ENCODE results near the gene PTPN23.
A peak's percentile ranks its signal among the peaks of the same experiment; 100 is the strongest.

PTPN23 gene

DNA sequence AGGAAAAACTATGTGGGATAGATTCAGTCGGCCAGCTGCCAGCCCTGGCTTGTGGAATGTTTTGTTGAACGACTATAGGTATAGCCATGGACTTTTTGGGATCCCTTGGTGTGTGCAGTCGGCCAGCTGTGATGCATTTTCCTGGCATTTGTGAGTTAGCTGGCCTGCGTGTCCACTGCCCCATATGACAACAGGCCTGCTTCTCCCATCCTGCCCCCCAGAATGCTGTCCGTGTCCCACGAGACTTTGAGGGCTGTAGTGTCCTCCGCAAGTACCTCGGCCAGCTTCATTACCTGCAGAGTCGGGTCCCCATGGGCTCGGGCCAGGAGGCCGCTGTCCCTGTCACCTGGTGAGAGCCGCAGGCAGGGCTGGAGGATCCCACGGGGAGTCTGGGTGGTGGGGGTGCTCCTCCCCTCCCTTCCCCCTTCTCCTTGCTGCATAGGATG lies 23.6 kb downstream of the PTPN23 start:
- DNase-seq (ENCODE audit: extremely low spot score): no peak
- TF ChIP-seq CTCF (IDR thresholded peaks at IDR 0.05; ENCODE audit: control extremely low read depth, extremely low read depth, low read depth, missing control alignments): no peak
- ChIA-PET CTCF (interaction anchor here (0.8 to 1.6 kb wide), 5 partner anchors 10 to 117 kb away, joined by 3 to 7 read pairs (median 4); no protein-coding TSS in a partner anchor), POLR2A (no interaction called here)

GRCh38 chr3:47404955-47405790 lies 24.4 kb downstream of the PTPN23 start:
- CTCF ChIA-PET: interaction anchor here (0.8 to 1.6 kb wide), 5 partner anchors 10 to 116 kb away, joined by 3 to 7 read pairs (median 4); no protein-coding TSS in a partner anchor
- POLR2A ChIA-PET: no interaction called here
- TF ChIP-seq CTCF (IDR thresholded peaks at IDR 0.05; ENCODE audit: control extremely low read depth, extremely low read depth, low read depth, missing control alignments): no peak
- no peak for DNase-seq (ENCODE audit: extremely low spot score)

DNA sequence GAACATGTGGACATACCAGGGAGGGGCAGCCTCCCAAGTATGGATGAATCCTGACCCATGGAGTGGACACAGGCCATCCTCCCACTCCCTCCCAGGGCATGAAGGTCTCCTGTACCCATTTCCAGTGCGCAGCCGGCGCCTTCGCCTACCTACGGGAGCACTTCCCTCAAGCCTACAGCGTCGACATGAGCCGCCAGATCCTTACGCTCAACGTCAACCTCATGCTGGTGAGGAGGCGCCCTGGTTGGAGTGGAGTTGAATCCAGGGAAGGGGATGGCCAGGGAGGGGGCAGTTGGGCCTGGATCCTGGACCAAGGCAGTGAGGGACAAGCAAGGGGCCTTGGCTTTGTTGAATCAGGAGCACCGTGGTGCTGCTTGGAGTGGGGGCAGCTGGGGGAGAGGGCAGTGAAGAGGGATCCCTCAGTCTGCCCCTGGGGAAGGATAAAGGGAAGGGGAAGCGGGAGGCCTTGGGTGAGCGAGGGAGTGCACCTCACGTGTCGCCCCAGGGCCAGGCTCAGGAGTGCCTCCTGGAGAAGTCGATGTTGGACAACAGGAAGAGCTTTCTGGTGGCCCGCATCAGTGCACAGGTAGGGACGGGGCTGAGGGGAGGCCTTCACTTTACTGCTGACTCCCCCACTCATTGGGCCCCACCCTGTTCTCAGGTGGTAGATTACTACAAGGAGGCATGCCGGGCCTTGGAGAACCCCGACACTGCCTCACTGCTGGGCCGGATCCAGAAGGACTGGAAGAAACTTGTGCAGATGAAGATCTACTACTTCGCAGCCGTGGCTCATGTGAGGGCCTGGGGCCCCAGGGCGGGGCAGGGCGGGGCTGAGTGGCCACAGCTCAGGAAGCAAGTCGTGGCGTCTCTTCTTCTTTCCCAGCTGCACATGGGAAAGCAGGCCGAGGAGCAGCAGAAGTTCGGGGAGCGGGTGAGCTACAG lies 25.3 kb downstream of the PTPN23 start:
- DNase-seq (ENCODE audit: extremely low spot score): no peak
- CTCF ChIA-PET: interaction anchor here (1.3 to 1.9 kb wide), 3 partner anchors 15 to 70 kb away, joined by 5 to 7 read pairs (median 6); partner anchors contain the start of gene SCAP

GRCh38 chr3:47406762-47407149 lies 25.9 kb downstream of the PTPN23 start:
- peak; percentile 12 for TF ChIP-seq CTCF (IDR thresholded peaks at IDR 0.05; ENCODE audit: control extremely low read depth, extremely low read depth, low read depth, missing control alignments)
- CTCF ChIA-PET: interaction anchor here (1.3 to 1.9 kb wide), 2 partner anchors 14 to 69 kb away, joined by 5 to 6 read pairs; partner anchors contain the start of gene SCAP
- DNase-seq (ENCODE audit: extremely low spot score): no peak
- POLR2A ChIA-PET: no interaction called here

More for the DNA sequence above, 25.3 kb downstream of the PTPN23 start:
- POLR2A ChIA-PET: no interaction called here
- no peak for TF ChIP-seq CTCF (IDR thresholded peaks at IDR 0.05; ENCODE audit: control extremely low read depth, extremely low read depth, low read depth, missing control alignments)

DNA sequence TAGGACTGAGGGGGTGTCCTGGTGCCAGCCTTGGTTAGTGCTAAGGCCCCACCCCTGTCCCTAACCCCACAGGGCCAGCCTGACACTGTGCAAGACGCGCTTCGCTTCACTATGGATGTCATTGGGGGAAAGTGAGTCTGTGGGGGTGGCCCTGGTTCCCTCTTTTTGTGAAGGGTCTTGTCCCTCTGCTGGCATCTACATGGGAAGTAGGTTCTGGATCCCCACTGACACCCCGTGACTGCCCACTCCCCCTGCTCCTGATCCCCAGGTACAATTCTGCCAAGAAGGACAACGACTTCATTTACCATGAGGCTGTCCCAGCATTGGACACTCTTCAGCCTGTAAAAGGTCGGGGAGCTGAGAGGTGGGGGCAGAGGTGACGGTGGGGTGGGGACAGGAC lies 26.4 kb downstream of the PTPN23 start:
- ChIA-PET POLR2A (no interaction called here), CTCF (interaction anchor here (1.3 to 2.8 kb wide), 3 partner anchors 14 to 69 kb away, joined by 5 to 11 read pairs (median 6); partner anchors contain the start of gene SCAP)
- no peak for TF ChIP-seq CTCF (IDR thresholded peaks at IDR 0.05; ENCODE audit: control extremely low read depth, extremely low read depth, low read depth, missing control alignments)
- no peak for DNase-seq (ENCODE audit: extremely low spot score)
